IMR-90 (cell line): ENCODE measurements around the gene ZSCAN10. TPM values are rescaled to one million over a fixed set of nuclear protein-coding genes. Genes with fewer than 3 reads are reported as not detected.

Source experiments
- ATAC-seq: fragments of 200-7000 bp; cut with Tn5 transposase; 2 replicates; pipeline ENCODE4 v1.9.1; 2020; ENCODE audit warnings: low read depth, mild to moderate bottlenecking, moderate library complexity
- BruUV-seq: library from RNA; stranded (reverse); fragments of 400-500 nt; replicated peaks from 2 replicates; lab custom pipeline; 2021; lab: Mats Ljungman, UMichigan
- CTCF ChIA-PET: fragments of 300-600 bp; formaldehyde crosslinking; extraction: SDS; loops from one replicate; lab custom pipeline; 2021; ENCODE audit warnings: antibody characterized with exemption; lab: Yijun Ruan, JAX
- POLR2A ChIA-PET: fragments of 300-600 bp; sonication (Branson Sonifier 250); formaldehyde crosslinking; loops from one replicate; lab custom pipeline; 2022; ENCODE audit warnings: antibody characterized with exemption; ENCODE audit not compliant: unreplicated experiment; lab: Charles Lee
- DNase-seq: peaks from one replicate; pipeline ENCODE4 v3.0.0; 2013
- H2AFZ ChIP-seq: replicated peaks from 2 replicates; pipeline ENCODE3; 2013; ENCODE audit warnings: low read length, mild to moderate bottlenecking; ENCODE audit not compliant: poor library complexity
- H2AK5ac ChIP-seq: 2 replicates; pipeline ENCODE4 v1.6.1; 2013; ENCODE audit warnings: low read depth, low read length, inconsistent platforms
- H2AK9ac ChIP-seq: replicated peaks from 2 replicates; pipeline ENCODE3; 2013; ENCODE audit warnings: mild to moderate bottlenecking, low read depth, low read length, moderate library complexity; ENCODE audit not compliant: poor library complexity
- H2BK120ac ChIP-seq: 2 replicates; pipeline ENCODE4 v1.6.1; 2013; ENCODE audit warnings: low read depth, low read length, inconsistent platforms
- H2BK15ac ChIP-seq: 3 replicates; pipeline ENCODE4 v1.6.1; 2013; ENCODE audit warnings: low read depth, low read length, inconsistent platforms
- H2BK20ac ChIP-seq: 2 replicates; pipeline ENCODE4 v1.6.1; 2013; ENCODE audit warnings: low read depth, mild to moderate bottlenecking, inconsistent platforms, low read length, moderate library complexity
- H2BK5ac ChIP-seq: 2 replicates; pipeline ENCODE4 v1.6.1; 2013; ENCODE audit warnings: mild to moderate bottlenecking, low read depth, low read length, inconsistent platforms; ENCODE audit not compliant: poor library complexity, severe bottlenecking
- H3K14ac ChIP-seq: replicated peaks from 2 replicates; pipeline ENCODE4 v1.6.1; 2013; ENCODE audit warnings: low read depth, low read length, inconsistent platforms
- H3K18ac ChIP-seq: 2 replicates; pipeline ENCODE4 v1.6.1; 2013; ENCODE audit warnings: low read depth, low read length, control low read depth
- H3K23ac ChIP-seq: 2 replicates; pipeline ENCODE4 v1.6.1; 2013; ENCODE audit warnings: low read depth, low read length, inconsistent platforms
- H3K27ac ChIP-seq: 2 replicates; pipeline ENCODE4 v1.5.1; 2013; ENCODE audit warnings: mild to moderate bottlenecking, control low read depth, low read length; ENCODE audit not compliant: insufficient read depth
- H3K27me3 ChIP-seq: 2 replicates; pipeline ENCODE4 v1.6.1; 2013; ENCODE audit warnings: low read length; ENCODE audit not compliant: control insufficient read depth, insufficient read depth
- H3K36me3 ChIP-seq: 2 replicates; pipeline ENCODE4 v1.6.1; 2013; ENCODE audit warnings: low read length, mixed read lengths; ENCODE audit not compliant: control insufficient read depth, insufficient read depth
- H3K4ac ChIP-seq: 2 replicates; pipeline ENCODE4 v1.6.1; 2013; ENCODE audit warnings: low read depth, low read length, inconsistent platforms
- H3K4me1 ChIP-seq: 2 replicates; pipeline ENCODE4 v1.6.1; 2013; ENCODE audit warnings: low read length, mixed read lengths; ENCODE audit not compliant: control insufficient read depth, insufficient read depth
- H3K4me2 ChIP-seq: 2 replicates; pipeline ENCODE4 v1.6.1; 2013; ENCODE audit warnings: low read depth, mild to moderate bottlenecking, control low read depth, low read length, moderate library complexity
- H3K4me3 ChIP-seq: 2 replicates; pipeline ENCODE4 v1.5.1; 2013; ENCODE audit warnings: low read depth, mild to moderate bottlenecking, control low read depth, low read length, moderate library complexity; ENCODE audit not compliant: insufficient read depth
- H3K56ac ChIP-seq: 2 replicates; pipeline ENCODE4 v1.6.1; 2013; ENCODE audit warnings: low read length, inconsistent platforms; ENCODE audit not compliant: insufficient read depth; ENCODE audit errors: extremely low read depth
- H3K79me1 ChIP-seq, 2 experiments: 2 replicates each; pipeline ENCODE4 v1.6.1; 2013; ENCODE audit warnings: low read length in 2 of 2, inconsistent platforms in 1 of 2, low read depth in 1 of 2
- H3K9ac ChIP-seq: 2 replicates; pipeline ENCODE4 v1.6.1; 2013; ENCODE audit warnings: low read depth, low read length, control low read depth
- H3K9me1 ChIP-seq: 2 replicates; pipeline ENCODE4 v1.6.1; 2013; ENCODE audit warnings: low read length, inconsistent platforms; ENCODE audit not compliant: insufficient read depth
- H3K9me3 ChIP-seq: 2 replicates; pipeline ENCODE4 v1.6.1; 2013; ENCODE audit warnings: low read length; ENCODE audit not compliant: control insufficient read depth, insufficient read depth
- H4K20me1 ChIP-seq: 2 replicates; pipeline ENCODE4 v1.6.1; 2013; ENCODE audit warnings: low read length, inconsistent platforms; ENCODE audit not compliant: insufficient read depth
- H4K5ac ChIP-seq: 2 replicates; pipeline ENCODE4 v1.6.1; 2013; ENCODE audit warnings: mild to moderate bottlenecking, low read depth, low read length, control low read depth
- H4K8ac ChIP-seq, 2 experiments: 2 replicates each; pipeline ENCODE4 v1.6.1; 2013; ENCODE audit warnings: low read depth in 2 of 2, low read length in 2 of 2, control low read depth in 1 of 2, inconsistent platforms in 1 of 2
- H4K91ac ChIP-seq: 2 replicates; pipeline ENCODE4 v1.6.1; 2013; ENCODE audit warnings: low read depth, low read length, inconsistent platforms; ENCODE audit not compliant: insufficient read depth
- RFX5 ChIP-seq: IDR thresholded peaks from 2 replicates; pipeline ENCODE4 v1.8.0; 2012; ENCODE audit warnings: low read depth, mild to moderate bottlenecking, low read length, moderate library complexity
- WGBS, 2 experiments: methylation state at CpG; one replicate each; pipeline versions ENCODE4 v1.1.5 to v1.1.7; 2013; ENCODE audit warnings: missing lambda C conversion rate in 2 of 2; ENCODE audit not compliant: insufficient read length in 1 of 2; ENCODE audit errors: extremely low coverage in 2 of 2; 5-methylcytosine and 5-hydroxymethylcytosine counted together
- dilution Hi-C: fragments of 300-500 bp; cut with HindIII; formaldehyde crosslinking; loops from one replicate; pipeline ENCODE4 v1.14.3; 2018; ENCODE audit warnings: low sequenced_read_pairs; ENCODE audit not compliant: unreplicated experiment
- in situ Hi-C: fragments of 300-500 bp; cut with MboI; formaldehyde crosslinking; loops from 3 replicates; pipeline ENCODE4 v1.14.3; 2019; ENCODE audit warnings: low sequenced_read_pairs, inconsistent platforms, mixed read lengths
- intact Hi-C: fragments of 100-400 bp; cut with micrococcal nuclease; formaldehyde crosslinking; loops from 2 replicates; pipeline ENCODE4 v1.10.0; 2022
- polyA plus RNA-seq, 3 experiments: library from polyadenylated mRNA; depleted of rRNA; stranded (reverse); fragments of >200 nt; gene quantifications; 2 replicates each; pipeline ENCODE4 v1.2.3, GENCODE V29; 2012; ENCODE audit warnings: low replicate concordance in 1 of 3
- total RNA-seq: library from RNA; depleted of rRNA; stranded (reverse); fragments of >200 nt; gene quantifications from 2 replicates; pipeline ENCODE4 v1.2.3, GENCODE V29; 2012

The ZSCAN10 gene
- total and polyA plus RNA-seq, 2 of the 4 experiments (the other 2 are of a cell fraction), result not detected

- 6% methylated on average over 11 of the region's 19 CpGs; no CpG with 5 or more reads in 1 of the 2 experiments for WGBS, 2 experiments
- H2AK5ac ChIP-seq, result peak overlapping the region; percentile 91
- H4K91ac ChIP-seq, result peak overlapping the region; percentile 33; the same call in 1 of the 2 replicates
These were observed 13.9 kb upstream of the ZSCAN10 start for GRCh38 chr16:3112881-3113574.

More at GRCh38 chr16:3112881-3113574, 13.9 kb upstream of the ZSCAN10 start:
- dilution Hi-C loops, result no loop called here
- TF ChIP-seq RFX5, result no peak
- Histone ChIP-seq H3K27ac (peak overlapping the region; percentile 79), H4K20me1 (no peaks in the 10 kb centered on the region), H4K8ac (peak overlapping the region; percentile 89 to 93), H3K14ac (peak overlapping the region; percentile 83), H2BK120ac (no peak overlapping the region), H3K18ac (0 out of 2 replicates have a peak overlapping the region, but pooled peaks have one; percentile 16), H3K56ac (peak overlapping the region; percentile 32; the same call in 1 of the 2 replicates), H3K9ac (peak overlapping the region; percentile 91), H2BK20ac (no peak overlapping the region), H3K27me3 (no peaks in the 10 kb centered on the region), H3K9me3 (no peaks in the 10 kb centered on the region), H3K79me1 (peaks cover 27 to 34% of the 10 kb centered on the region in 2 experiments), H3K4me3 (peak overlapping the region; percentile 88), H2BK5ac (peak overlapping the region; percentile 49), H3K9me1 (peaks cover 2% of the 10 kb centered on the region; the same call in 1 of the 2 replicates), H3K4me2 (peak overlapping the region; percentile 95), H4K5ac (peak overlapping the region; percentile 82), H3K4ac (peak overlapping the region; percentile 73), H3K23ac (peak overlapping the region; percentile 73), H3K36me3 (peaks cover 19% of the 10 kb centered on the region), H2AFZ (peak overlapping the region; percentile 93), H2AK9ac (peak overlapping the region; percentile 97), H2BK15ac (no peak overlapping the region), H3K4me1 (peaks cover 9% of the 10 kb centered on the region)
- DNase-seq, result peak; percentile 16
- intact Hi-C loops, result no loop called here
- no TSS peak for BruUV-seq
- in situ Hi-C loops, result no loop called here
- peak; percentile 40 for ATAC-seq
- POLR2A ChIA-PET, result no interaction called here
- CTCF ChIA-PET, result interaction anchor here (1.2 kb wide), 1 partner anchor 17 kb away, joined by 3 read pairs; no protein-coding TSS in a partner anchor
